HepG2 (cell line): ENCODE data around the gene NFATC2. TPM values are rescaled to one million over a fixed set of nuclear protein-coding genes. Genes with fewer than 3 reads are reported as not detected.

Source experiments
- KAT2B ChIP-seq: fragments of 150-350 bp; IDR thresholded peaks from 2 replicates; pipeline ENCODE4 v1.6.1; 2014; ENCODE audit warnings: low read depth, low read length, borderline replicate concordance
- KDM3A ChIP-seq: IDR thresholded peaks from 2 replicates; pipeline ENCODE4 v1.6.1; 2018; ENCODE audit warnings: low read depth, missing compliant biosample characterization
- MATR3 ChIP-seq: sonication (generic); formaldehyde crosslinking; IDR thresholded peaks from 2 replicates; pipeline ENCODE4 v1.4.0; 2020; ENCODE audit warnings: missing genetic modification reagents
- MTA3 ChIP-seq: sonication (generic); formaldehyde crosslinking; IDR thresholded peaks from 2 replicates; pipeline ENCODE4 v1.4.0; 2020; ENCODE audit warnings: missing genetic modification reagents
- NFIC ChIP-seq: IDR thresholded peaks from 2 replicates; pipeline ENCODE4 v1.6.1; 2012; ENCODE audit warnings: mild to moderate bottlenecking, low read length, inconsistent platforms
- PAX8 ChIP-seq: sonication (generic); formaldehyde crosslinking; IDR thresholded peaks from 2 replicates; pipeline ENCODE4 v1.8.0; 2022; ENCODE audit warnings: mild to moderate bottlenecking, missing genetic modification reagents, borderline replicate concordance
- PCBP1 ChIP-seq: fragments of 200-400 bp; formaldehyde crosslinking; IDR thresholded peaks from 2 replicates; pipeline ENCODE4 v1.6.1; 2017; ENCODE audit warnings: mild to moderate bottlenecking, low read depth, low read length, borderline replicate concordance
- PCBP2 ChIP-seq: fragments of 200-400 bp; formaldehyde crosslinking; optimal IDR thresholded peaks from 2 replicates; pipeline ENCODE3; 2018; ENCODE audit warnings: low read length, low read depth; ENCODE audit not compliant: poor library complexity, severe bottlenecking
- PHF8 ChIP-seq: sonication (generic); formaldehyde crosslinking; IDR thresholded peaks from 2 replicates; pipeline ENCODE4 v1.5.0; 2020; ENCODE audit warnings: missing genetic modification reagents
- RARA ChIP-seq: IDR thresholded peaks from 2 replicates; pipeline ENCODE4 v1.6.1; 2016; ENCODE audit warnings: missing genetic modification reagents, missing compliant biosample characterization
- RORA ChIP-seq: sonication (generic); formaldehyde crosslinking; IDR thresholded peaks from 2 replicates; pipeline ENCODE4 v1.5.0; 2020; ENCODE audit warnings: mild to moderate bottlenecking, missing genetic modification reagents, moderate library complexity
- SP2 ChIP-seq: sonication (generic); formaldehyde crosslinking; IDR thresholded peaks from 2 replicates; pipeline ENCODE4 v1.5.1; 2020; ENCODE audit warnings: mild to moderate bottlenecking, missing genetic modification reagents
- SP5 ChIP-seq: IDR thresholded peaks from 2 replicates; pipeline ENCODE4 v1.6.1; 2016; ENCODE audit warnings: low read depth, borderline replicate concordance
- TCF7L2 ChIP-seq: IDR thresholded peaks from 2 replicates; pipeline ENCODE4 v1.6.1; 2011; ENCODE audit warnings: mild to moderate bottlenecking, low read depth, low read length, moderate library complexity
- ZFP1 ChIP-seq: IDR thresholded peaks from 2 replicates; pipeline ENCODE4 v1.6.1; 2016
- ZNF121 ChIP-seq: sonication (generic); formaldehyde crosslinking; IDR thresholded peaks from 2 replicates; pipeline ENCODE4 v1.5.0; 2020; ENCODE audit warnings: mild to moderate bottlenecking, missing genetic modification reagents
- ZNF17 ChIP-seq: sonication (generic); formaldehyde crosslinking; IDR thresholded peaks from 2 replicates; pipeline ENCODE4 v1.5.0; 2020; ENCODE audit warnings: mild to moderate bottlenecking, missing genetic modification reagents
- ZNF343 ChIP-seq: sonication (generic); formaldehyde crosslinking; IDR thresholded peaks from 2 replicates; pipeline ENCODE4 v1.4.0; 2020; ENCODE audit warnings: mild to moderate bottlenecking, missing genetic modification reagents
- ZNF550 ChIP-seq: sonication (generic); formaldehyde crosslinking; IDR thresholded peaks from 2 replicates; pipeline ENCODE4 v1.4.0; 2020; ENCODE audit warnings: mild to moderate bottlenecking, missing genetic modification reagents, borderline replicate concordance
- ZNF570 ChIP-seq: sonication (generic); formaldehyde crosslinking; IDR thresholded peaks from 2 replicates; pipeline ENCODE4 v1.4.0; 2020; ENCODE audit warnings: mild to moderate bottlenecking, missing genetic modification reagents, borderline replicate concordance
- ZNF761 ChIP-seq: sonication (generic); formaldehyde crosslinking; conservative IDR thresholded peaks from 2 replicates; pipeline ENCODE4 v1.4.0; 2020; ENCODE audit warnings: mild to moderate bottlenecking, missing genetic modification reagents
- polyA plus RNA-seq, 8 experiments: library from polyadenylated mRNA; depleted of rRNA in 3 of 8; stranded (reverse) in 7 of 8; unstranded in 1 of 8; fragments of >200 nt; fragmentation: Illumina TruSeq in 4 of 8; extraction: Trizol in 4 of 8; gene quantifications; 2 replicates each; pipeline versions ENCODE4 v1.2.1 to v1.2.3, GENCODE V29; 2011 to 2016; ENCODE audit warnings: low read depth in 4 of 8, missing spikeins in 1 of 8, mixed read lengths in 1 of 8; ENCODE audit not compliant: insufficient read depth in 1 of 8
- total RNA-seq, 5 experiments: library from RNA; depleted of rRNA; stranded (reverse); fragments of >200 nt; fragmentation: Illumina TruSeq; extraction: Trizol; gene quantifications; 2 replicates each; pipeline ENCODE4 v1.2.3, GENCODE V29; 2016; ENCODE audit warnings: low read depth in 1 of 5
- TF ChIP-seq, protein P1 (sequence below): sonication (generic); formaldehyde crosslinking; IDR thresholded peaks from 2 replicates; pipeline ENCODE4 v1.4.0; 2020; ENCODE audit warnings: mild to moderate bottlenecking, missing genetic modification reagents
- TF ChIP-seq, protein P2 (sequence below): sonication (generic); formaldehyde crosslinking; IDR thresholded peaks from 2 replicates; pipeline ENCODE4 v1.5.1; 2020; ENCODE audit warnings: missing genetic modification reagents, mild to moderate bottlenecking, borderline replicate concordance
- TF ChIP-seq, protein P3 (sequence below): sonication (generic); formaldehyde crosslinking; IDR thresholded peaks from 2 replicates; pipeline ENCODE4 v1.5.1; 2020; ENCODE audit warnings: missing genetic modification reagents, mild to moderate bottlenecking, borderline replicate concordance
- TF ChIP-seq, protein P4 (sequence below): sonication (generic); formaldehyde crosslinking; IDR thresholded peaks from 2 replicates; pipeline ENCODE4 v1.4.0; 2020; ENCODE audit warnings: mild to moderate bottlenecking, low read depth, missing genetic modification reagents

The NFATC2 gene
- total and polyA plus RNA-seq, 2 of the 13 experiments (the other 11 are each of a cell fraction or from before 2014, with no cell fraction given), result 1.9 to 3.3 TPM

DNA sequence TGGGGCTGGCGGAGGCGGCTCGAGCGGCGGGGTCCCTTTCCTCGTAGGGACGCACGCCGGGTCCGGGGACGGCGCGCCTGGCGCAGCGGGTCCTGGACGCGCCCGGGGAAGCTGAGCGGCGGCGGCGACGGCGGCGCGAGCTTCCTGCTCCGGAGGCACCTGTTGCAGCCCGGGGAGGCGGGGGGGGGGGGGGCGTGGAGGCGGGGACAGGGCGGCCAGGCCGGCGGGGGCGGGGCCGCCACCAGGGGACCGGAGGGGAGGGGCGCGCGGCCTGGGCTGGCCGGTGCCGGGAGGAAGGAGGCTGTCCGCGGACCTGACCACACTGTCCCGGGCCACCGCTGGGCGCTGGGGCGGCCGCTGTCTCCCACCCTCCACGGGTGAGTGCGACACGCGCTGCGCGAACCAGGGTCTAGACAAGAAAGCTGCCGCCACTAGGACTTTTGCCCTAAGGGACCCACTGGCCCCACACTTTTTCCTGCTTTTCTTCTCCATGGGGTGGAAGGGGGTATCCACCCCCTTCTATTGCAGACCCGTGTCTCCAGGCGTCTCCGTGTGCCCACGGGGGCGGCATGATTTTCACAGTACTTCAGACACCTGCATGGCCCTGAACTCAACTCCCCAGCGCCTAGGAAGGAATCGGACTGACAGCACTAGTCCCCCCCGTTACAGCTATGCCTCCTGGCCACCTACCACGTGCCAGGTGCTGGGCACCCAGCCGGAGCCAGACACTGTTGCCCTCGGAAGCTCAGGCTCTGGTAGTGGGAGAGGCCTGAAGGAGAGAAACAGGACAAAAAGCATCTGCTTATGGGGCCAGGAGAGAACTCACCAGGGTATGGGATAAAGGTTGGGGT, at the start of gene NFATC2 (continued):
- peak; percentile 98 for TF ChIP-seq ZNF121 (CRISPR knock-in tag)
- TF ChIP-seq PAX8, result no peak
- TF ChIP-seq NFIC, result no peak
- no peak for TF ChIP-seq ZNF761 (CRISPR knock-in tag)
- no peak for TF ChIP-seq ZNF550 (CRISPR knock-in tag)
- no peak for TF ChIP-seq PCBP2
- TF ChIP-seq, protein P1, sequence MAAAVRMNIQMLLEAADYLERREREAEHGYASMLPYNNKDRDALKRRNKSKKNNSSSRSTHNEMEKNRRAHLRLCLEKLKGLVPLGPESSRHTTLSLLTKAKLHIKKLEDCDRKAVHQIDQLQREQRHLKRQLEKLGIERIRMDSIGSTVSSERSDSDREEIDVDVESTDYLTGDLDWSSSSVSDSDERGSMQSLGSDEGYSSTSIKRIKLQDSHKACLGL (CRISPR knock-in tag), result peak; percentile 24; the same call in 1 of the 2 replicates
- TF ChIP-seq, protein P2, sequence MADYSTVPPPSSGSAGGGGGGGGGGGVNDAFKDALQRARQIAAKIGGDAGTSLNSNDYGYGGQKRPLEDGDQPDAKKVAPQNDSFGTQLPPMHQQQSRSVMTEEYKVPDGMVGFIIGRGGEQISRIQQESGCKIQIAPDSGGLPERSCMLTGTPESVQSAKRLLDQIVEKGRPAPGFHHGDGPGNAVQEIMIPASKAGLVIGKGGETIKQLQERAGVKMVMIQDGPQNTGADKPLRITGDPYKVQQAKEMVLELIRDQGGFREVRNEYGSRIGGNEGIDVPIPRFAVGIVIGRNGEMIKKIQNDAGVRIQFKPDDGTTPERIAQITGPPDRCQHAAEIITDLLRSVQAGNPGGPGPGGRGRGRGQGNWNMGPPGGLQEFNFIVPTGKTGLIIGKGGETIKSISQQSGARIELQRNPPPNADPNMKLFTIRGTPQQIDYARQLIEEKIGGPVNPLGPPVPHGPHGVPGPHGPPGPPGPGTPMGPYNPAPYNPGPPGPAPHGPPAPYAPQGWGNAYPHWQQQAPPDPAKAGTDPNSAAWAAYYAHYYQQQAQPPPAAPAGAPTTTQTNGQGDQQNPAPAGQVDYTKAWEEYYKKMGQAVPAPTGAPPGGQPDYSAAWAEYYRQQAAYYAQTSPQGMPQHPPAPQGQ (CRISPR knock-in tag), result no peak
- TF ChIP-seq ZFP1, result no peak
- TF ChIP-seq RARA (CRISPR knock-in tag), result no peak
- no peak for TF ChIP-seq PCBP1
- TF ChIP-seq SP2 (CRISPR knock-in tag), result no peak
- no peak for TF ChIP-seq KAT2B
- no peak for TF ChIP-seq MATR3 (CRISPR knock-in tag)
- no peak for TF ChIP-seq TCF7L2
- TF ChIP-seq ZNF570 (CRISPR knock-in tag), result no peak
- TF ChIP-seq ZNF17 (CRISPR knock-in tag), result no peak
- TF ChIP-seq SP5 (CRISPR knock-in tag), result 0 out of 2 replicates have a peak, but pooled peaks have one; percentile 18
- TF ChIP-seq KDM3A, result no peak; the same call in 1 of the 2 replicates
- TF ChIP-seq PHF8 (CRISPR knock-in tag), result no peak
- TF ChIP-seq, protein P3, sequence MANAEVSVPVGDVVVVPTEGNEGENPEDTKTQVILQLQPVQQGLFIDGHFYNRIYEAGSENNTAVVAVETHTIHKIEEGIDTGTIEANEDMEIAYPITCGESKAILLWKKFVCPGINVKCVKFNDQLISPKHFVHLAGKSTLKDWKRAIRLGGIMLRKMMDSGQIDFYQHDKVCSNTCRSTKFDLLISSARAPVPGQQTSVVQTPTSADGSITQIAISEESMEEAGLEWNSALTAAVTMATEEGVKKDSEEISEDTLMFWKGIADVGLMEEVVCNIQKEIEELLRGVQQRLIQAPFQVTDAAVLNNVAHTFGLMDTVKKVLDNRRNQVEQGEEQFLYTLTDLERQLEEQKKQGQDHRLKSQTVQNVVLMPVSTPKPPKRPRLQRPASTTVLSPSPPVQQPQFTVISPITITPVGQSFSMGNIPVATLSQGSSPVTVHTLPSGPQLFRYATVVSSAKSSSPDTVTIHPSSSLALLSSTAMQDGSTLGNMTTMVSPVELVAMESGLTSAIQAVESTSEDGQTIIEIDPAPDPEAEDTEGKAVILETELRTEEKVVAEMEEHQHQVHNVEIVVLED (CRISPR knock-in tag), result no peak
- TF ChIP-seq, protein P4, sequence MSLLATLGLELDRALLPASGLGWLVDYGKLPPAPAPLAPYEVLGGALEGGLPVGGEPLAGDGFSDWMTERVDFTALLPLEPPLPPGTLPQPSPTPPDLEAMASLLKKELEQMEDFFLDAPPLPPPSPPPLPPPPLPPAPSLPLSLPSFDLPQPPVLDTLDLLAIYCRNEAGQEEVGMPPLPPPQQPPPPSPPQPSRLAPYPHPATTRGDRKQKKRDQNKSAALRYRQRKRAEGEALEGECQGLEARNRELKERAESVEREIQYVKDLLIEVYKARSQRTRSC (CRISPR knock-in tag), result no peak
- TF ChIP-seq ZNF343 (CRISPR knock-in tag), result no peak
- TF ChIP-seq MTA3 (CRISPR knock-in tag), result no peak
- TF ChIP-seq RORA (CRISPR knock-in tag), result no peak
